PC-3 (cell line): ENCODE results near the gene ANKIB1.

Source experiments
- CTCF ChIP-seq: fragments of 300-600 bp; sonication (generic); conservative IDR thresholded peaks from 2 replicates; pipeline ENCODE4 v1.5.1; 2017; ENCODE audit warnings: antibody characterized with exemption, low read depth, mild to moderate bottlenecking, low read length
- EZH2 ChIP-seq: fragments of 300-600 bp; sonication (generic); IDR thresholded peaks from one replicate; pipeline ENCODE4 v1.6.1; 2017; ENCODE audit warnings: antibody characterized with exemption, mild to moderate bottlenecking, low read length; ENCODE audit not compliant: unreplicated experiment
- EZH2phosphoT487 ChIP-seq: fragments of 300-600 bp; sonication (generic); IDR thresholded peaks from 2 replicates; pipeline ENCODE4 v1.6.1; 2018; ENCODE audit warnings: mild to moderate bottlenecking, antibody characterized with exemption, low read length, borderline replicate concordance

DNA sequence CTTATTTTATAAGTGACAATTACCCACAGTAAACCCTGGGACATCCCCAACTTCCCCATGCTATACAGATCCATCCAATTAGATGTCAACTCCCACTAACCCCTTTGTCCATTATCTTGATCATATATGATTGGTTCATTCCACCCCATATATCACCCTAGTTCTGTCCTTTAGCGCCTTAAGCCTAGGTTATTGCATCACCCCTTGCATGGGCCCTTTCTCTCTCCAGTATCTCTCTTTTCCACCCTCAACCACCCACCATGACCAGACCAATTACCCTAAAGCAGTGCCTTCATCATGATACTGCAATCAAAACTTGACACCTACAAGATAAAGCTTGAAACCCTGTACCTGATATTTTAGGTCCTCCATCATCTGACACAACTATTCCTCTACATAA is 163.6 kb downstream of the ANKIB1 start:
- TF ChIP-seq CTCF: no peak
- TF ChIP-seq EZH2: no peak
- TF ChIP-seq EZH2phosphoT487: no peak
